ENCODE data around the gene EME1.

DNA sequence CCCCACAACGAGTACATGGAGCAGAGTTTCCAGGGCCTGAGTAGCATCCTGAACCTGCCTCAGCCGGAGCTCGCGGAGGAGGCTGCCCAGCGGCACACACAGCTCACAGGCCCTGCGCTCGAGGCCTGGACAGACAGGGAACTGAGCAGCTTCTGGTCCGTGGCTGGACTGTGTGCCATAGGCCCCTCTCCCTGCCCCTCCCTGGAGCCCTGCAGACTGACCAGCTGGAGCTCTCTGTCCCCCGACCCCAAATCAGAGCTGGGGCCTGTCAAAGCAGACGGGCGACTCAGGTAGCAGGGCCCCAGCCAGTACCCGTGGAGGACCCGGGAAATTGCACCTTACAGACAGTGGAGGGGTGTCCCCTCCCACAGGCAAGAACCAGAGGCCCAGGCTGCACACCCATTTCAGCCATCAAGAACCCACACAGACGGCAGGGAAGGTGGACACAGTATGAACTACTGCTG, 13.0 kb upstream of the EME1 start:
- no peak for TF ChIP-seq CHD2 (IDR thresholded peaks at IDR 0.05; ENCODE audit: low read length, partially characterized antibody)
- no peak for TF ChIP-seq POLR2A (IDR thresholded peaks at IDR 0.05; ENCODE audit: low read length)
- no peak for TF ChIP-seq CTCF (IDR thresholded peaks at IDR 0.05)
- TF ChIP-seq POLR2AphosphoS2 (conservative IDR thresholded peaks at IDR 0.05; ENCODE audit: low read length), result no peak
- no peak for TF ChIP-seq SMC3 (IDR thresholded peaks at IDR 0.05)

Data from A549 (cell line).